Mesendoderm (in vitro differentiated cells): ENCODE measurements around the gene ADGRE2. TPM values are rescaled to one million over a fixed set of nuclear protein-coding genes. Genes with fewer than 3 reads are reported as not detected.
"Not testable (repeated sequence)": the region's sequence is repeated elsewhere in the genome, so short reads cannot be mapped to it uniquely, and the experiment has no call there.

Experiments
- DNase-seq: peaks from one replicate; pipeline ENCODE4 v3.0.0; 2013
- H2AK5ac ChIP-seq: 2 replicates; pipeline ENCODE4 v1.6.1; 2013; ENCODE audit warnings: low read length, inconsistent platforms
- H2BK120ac ChIP-seq: 2 replicates; pipeline ENCODE4 v1.6.1; 2013; ENCODE audit warnings: low read depth, mild to moderate bottlenecking, low read length, moderate library complexity, mixed read lengths
- H2BK15ac ChIP-seq: replicated peaks from 2 replicates; pipeline ENCODE4 v1.6.1; 2013; ENCODE audit warnings: low read depth, mild to moderate bottlenecking, moderate library complexity
- H2BK5ac ChIP-seq: 2 replicates; pipeline ENCODE4 v1.6.1; 2013; ENCODE audit warnings: low read length, inconsistent platforms
- H3K18ac ChIP-seq: 2 replicates; pipeline ENCODE4 v1.6.1; 2013; ENCODE audit warnings: mild to moderate bottlenecking, low read length, mixed read lengths
- H3K23ac ChIP-seq: one replicate; pipeline ENCODE4 v1.6.1; 2013; ENCODE audit warnings: low read length
- H3K27ac ChIP-seq: 2 replicates; pipeline ENCODE4 v1.5.1; 2013; ENCODE audit warnings: low read depth, mild to moderate bottlenecking, inconsistent platforms, low read length, moderate library complexity
- H3K27me3 ChIP-seq: 2 replicates; pipeline ENCODE4 v1.6.1; 2013; ENCODE audit warnings: low read length, control low read depth, mild to moderate bottlenecking, inconsistent platforms; ENCODE audit not compliant: insufficient read depth, poor library complexity
- H3K36me3 ChIP-seq: 2 replicates; pipeline ENCODE4 v1.6.1; 2013; ENCODE audit warnings: low read length, inconsistent platforms; ENCODE audit not compliant: control insufficient read depth, insufficient read depth
- H3K4ac ChIP-seq: one replicate; pipeline ENCODE4 v1.6.1; 2013; ENCODE audit warnings: low read depth, mild to moderate bottlenecking, low read length, moderate library complexity
- H3K4me1 ChIP-seq: 2 replicates; pipeline ENCODE4 v1.6.1; 2013; ENCODE audit warnings: low read depth, low read length, inconsistent platforms; ENCODE audit not compliant: control insufficient read depth
- H3K4me2 ChIP-seq: 2 replicates; pipeline ENCODE4 v1.6.1; 2013; ENCODE audit warnings: low read length
- H3K4me3 ChIP-seq: 2 replicates; pipeline ENCODE4 v1.5.1; 2013; ENCODE audit warnings: mild to moderate bottlenecking, low read length
- H3K56ac ChIP-seq: one replicate; pipeline ENCODE4 v1.6.1; 2013; ENCODE audit warnings: low read length
- H3K79me1 ChIP-seq: 2 replicates; pipeline ENCODE4 v1.6.1; 2013; ENCODE audit warnings: low read length, inconsistent platforms
- H3K79me2 ChIP-seq: 2 replicates; pipeline ENCODE4 v1.6.1; 2013; ENCODE audit warnings: mild to moderate bottlenecking, low read length; ENCODE audit not compliant: control insufficient read depth, insufficient read depth
- H3K9ac ChIP-seq: 2 replicates; pipeline ENCODE4 v1.6.1; 2013; ENCODE audit warnings: low read length, inconsistent platforms
- H4K5ac ChIP-seq: one replicate; pipeline ENCODE4 v1.6.1; 2013; ENCODE audit warnings: low read length
- H4K8ac ChIP-seq: one replicate; pipeline ENCODE4 v1.6.1; 2013; ENCODE audit warnings: low read depth, mild to moderate bottlenecking, control low read depth, low read length, moderate library complexity
- WGBS: extraction: QIAGEN DNeasy Blood & Tissue Kit; methylation state at CpG from one replicate; pipeline ENCODE4 v1.1.7; 2013; ENCODE audit warnings: low lambda C conversion rate, missing lambda C conversion rate; ENCODE audit not compliant: insufficient coverage; ENCODE audit errors: extremely low coverage; 5-methylcytosine and 5-hydroxymethylcytosine counted together
- polyA plus RNA-seq, 2 experiments: library from polyadenylated mRNA; stranded (reverse); fragments of 200-250 nt; gene quantifications; one replicate each; pipeline ENCODE4 v1.2.3, GENCODE V29; 2013

Gene ADGRE2
- polyA plus RNA-seq (2013, experiment 1 of 2): 1.1 TPM
- polyA plus RNA-seq (2013, experiment 2 of 2): 0.87 TPM

- H4K5ac ChIP-seq, DNase-seq, H2BK5ac ChIP-seq, H2AK5ac ChIP-seq, H3K18ac ChIP-seq, H3K4me3 ChIP-seq, H3K27ac ChIP-seq, H3K4me2 ChIP-seq, H3K79me1 ChIP-seq, H3K56ac ChIP-seq, H3K4me1 ChIP-seq, H2BK120ac ChIP-seq, H3K36me3 ChIP-seq, H3K9ac ChIP-seq, H2BK15ac ChIP-seq, H3K4ac ChIP-seq, H3K79me2 ChIP-seq, H3K27me3 ChIP-seq, H3K23ac ChIP-seq, H4K8ac ChIP-seq: not testable (repeated sequence)
- WGBS: no CpG with 5 or more reads among the region's 12 CpGs
Measured at GRCh38 chr19:14778110-14778845, at the start of gene ADGRE2. Gene ADGRE2 (minus strand): TSS chr19:14778560. CDS start chr19:14776756, 1,804 bp downstream.

DNA sequence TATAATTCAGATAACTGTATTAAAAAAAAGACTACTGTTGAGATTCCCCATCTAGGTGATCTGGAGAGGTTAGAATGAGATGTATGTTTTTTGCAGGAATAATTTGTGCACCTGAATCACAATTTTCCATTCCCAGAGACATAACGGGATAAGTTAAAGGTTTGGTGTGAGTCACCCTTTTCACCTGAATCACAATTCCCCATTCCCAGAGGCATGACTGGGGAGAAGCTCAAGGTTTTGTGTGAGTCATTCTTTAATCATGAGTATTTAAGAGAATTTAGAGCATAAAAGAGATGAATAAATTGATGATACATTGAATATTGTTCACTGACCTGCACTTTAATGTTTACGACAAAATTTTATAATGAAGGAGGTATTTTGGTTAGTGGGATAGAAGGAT is 47.6 kb upstream of the ADGRE2 start:
- Histone ChIP-seq H2BK5ac (no peak overlapping the region), H2BK120ac (no peak overlapping the region), H3K27me3 (no peaks in the 10 kb centered on the region), H3K4ac (no peak overlapping the region), H3K36me3 (no peaks in the 10 kb centered on the region), H3K9ac (no peak overlapping the region), H2AK5ac (no peak overlapping the region), H3K27ac (no peak overlapping the region), H3K4me3 (no peak overlapping the region), H3K79me2 (no peaks in the 10 kb centered on the region), H3K18ac (no peak overlapping the region), H3K79me1 (no peaks in the 10 kb centered on the region), H3K4me1 (no peaks in the 10 kb centered on the region), H3K56ac (no peak overlapping the region), H3K23ac (no peak overlapping the region), H4K8ac (no peak overlapping the region), H3K4me2 (no peak overlapping the region), H2BK15ac (no peak overlapping the region), H4K5ac (no peak overlapping the region)
- no peak for DNase-seq
- WGBS: 100% methylated on average over 1 of the region's 2 CpGs

GRCh38 chr19:14821937-14822336 is 43.6 kb upstream of the ADGRE2 start:
- Histone ChIP-seq H2BK5ac (no peak overlapping the region), H3K4me3 (no peak overlapping the region), H3K56ac (no peak overlapping the region), H3K27me3 (no peaks in the 10 kb centered on the region), H3K23ac (no peak overlapping the region), H2BK15ac (no peak overlapping the region), H2AK5ac (no peak overlapping the region), H3K18ac (no peak overlapping the region), H3K27ac (no peak overlapping the region), H2BK120ac (no peak overlapping the region), H3K36me3 (no peaks in the 10 kb centered on the region), H3K79me2 (no peaks in the 10 kb centered on the region), H3K4me2 (no peak overlapping the region), H3K9ac (no peak overlapping the region), H3K4ac (no peak overlapping the region), H3K4me1 (no peaks in the 10 kb centered on the region), H4K5ac (no peak overlapping the region), H3K79me1 (no peaks in the 10 kb centered on the region), H4K8ac (no peak overlapping the region)
- no peak for DNase-seq
- WGBS: no CpG with 5 or more reads among the region's 6 CpGs

DNA sequence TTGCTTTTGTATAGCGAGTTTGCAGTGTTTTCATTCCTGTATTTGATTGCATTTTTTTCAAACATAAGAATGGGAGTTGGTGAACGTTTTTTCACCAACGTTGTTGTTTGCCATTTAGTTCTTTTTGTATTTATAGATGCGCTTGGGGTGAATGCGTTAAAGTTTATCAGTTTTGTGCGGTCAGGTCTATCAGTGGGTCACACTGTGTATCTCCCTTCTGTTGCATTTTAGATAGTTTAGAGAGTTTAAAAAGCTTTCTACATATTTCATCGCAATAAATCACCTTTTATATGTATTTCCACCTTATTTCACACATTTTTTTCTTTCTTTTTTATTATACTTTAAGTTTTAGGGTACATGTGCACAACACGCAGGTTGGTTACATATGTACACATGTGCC is 40.2 kb upstream of the ADGRE2 start:
- H3K27ac ChIP-seq: no peak overlapping the region
- H3K9ac ChIP-seq: no peak overlapping the region
- no peak overlapping the region for H2BK120ac ChIP-seq
- no peaks in the 10 kb centered on the region for H3K79me1 ChIP-seq
- H3K23ac ChIP-seq: no peak overlapping the region
- H2BK15ac ChIP-seq: no peak overlapping the region
- DNase-seq: no peak
- no peaks in the 10 kb centered on the region for H3K27me3 ChIP-seq
- no peaks in the 10 kb centered on the region for H3K36me3 ChIP-seq
- 100% methylated on average over 1 of the region's 8 CpGs for WGBS
- no peak overlapping the region for H4K8ac ChIP-seq
- no peak overlapping the region for H4K5ac ChIP-seq
- H3K56ac ChIP-seq: no peak overlapping the region
- no peak overlapping the region for H3K4me3 ChIP-seq
- H2AK5ac ChIP-seq: no peak overlapping the region
- H3K4me1 ChIP-seq: no peaks in the 10 kb centered on the region
- no peak overlapping the region for H3K4me2 ChIP-seq
- H3K4ac ChIP-seq: no peak overlapping the region
- H3K79me2 ChIP-seq: no peaks in the 10 kb centered on the region
- H3K18ac ChIP-seq: no peak overlapping the region
- no peak overlapping the region for H2BK5ac ChIP-seq

- Histone ChIP-seq H2AK5ac (no peak overlapping the region), H2BK5ac (no peak overlapping the region), H3K36me3 (no peaks in the 10 kb centered on the region), H4K5ac (no peak overlapping the region), H2BK15ac (no peak overlapping the region), H3K4me1 (no peaks in the 10 kb centered on the region), H3K23ac (no peak overlapping the region), H4K8ac (no peak overlapping the region), H3K79me1 (no peaks in the 10 kb centered on the region), H3K18ac (no peak overlapping the region), H2BK120ac (no peak overlapping the region), H3K9ac (no peak overlapping the region), H3K4me3 (no peak overlapping the region), H3K27ac (no peak overlapping the region), H3K27me3 (no peaks in the 10 kb centered on the region), H3K4me2 (no peak overlapping the region), H3K56ac (no peak overlapping the region), H3K4ac (no peak overlapping the region), H3K79me2 (no peaks in the 10 kb centered on the region)
- WGBS: no CpG with 5 or more reads among the region's 3 CpGs
- no peak for DNase-seq
Measured at GRCh38 chr19:14817052-14817451, 38.7 kb upstream of the ADGRE2 start.
